Lower leg skin (tissue), 4 donors: Measurements from ENCODE around the gene DSC3. TPM values are rescaled to one million over a fixed set of nuclear protein-coding genes. Genes with fewer than 3 reads are reported as not detected.
"Not testable (repeated sequence)": the region's sequence is repeated elsewhere in the genome, so short reads cannot be mapped to it uniquely, and the experiment has no call there.

Experiments
- DNase-seq, 2 donors: peaks; one replicate each; pipeline ENCODE4 v3.0.0-alpha.2; 2019; ENCODE audit warnings: low spot score in 2 of 2
- H3K4me3 ChIP-seq: fragments of 200-600 bp; sonication (generic); 2 replicates; pipeline ENCODE4 v1.5.1; 2017; ENCODE audit warnings: mild to moderate bottlenecking, low read depth; ENCODE audit not compliant: poor library complexity, severe bottlenecking
- POLR2A ChIP-seq, 2 donors: fragments of 450-650 bp; IDR thresholded peaks; one replicate each; pipeline ENCODE4 v1.6.1; 2016 to 2017; ENCODE audit warnings: antibody characterized with exemption in 2 of 2, mild to moderate bottlenecking in 1 of 2, moderate library complexity in 1 of 2
- WGBS, 2 donors: methylation state at CpG; one replicate each; pipeline ENCODE4 v1.1.5; 2018; 5-methylcytosine and 5-hydroxymethylcytosine counted together
- intact Hi-C: fragments of 100-400 bp; cut with DNase I; formaldehyde crosslinking; loops from one replicate; pipeline ENCODE4 v1.15.0; 2023; ENCODE audit warnings: low total_unique reads
- total RNA-seq, 4 donors: library from RNA; depleted of rRNA; stranded (reverse); fragments of >200 nt; gene quantifications; one replicate each; pipeline ENCODE4 v1.1.0, GENCODE V29; 2016
- TF ChIP-seq, protein P1 (sequence below), 3 donors: fragments of 450-650 bp; IDR thresholded peaks; one replicate each; pipeline ENCODE4 v1.5.1; 2016; ENCODE audit warnings: antibody characterized with exemption in 3 of 3, mild to moderate bottlenecking in 3 of 3, moderate library complexity in 2 of 3

Gene DSC3
- total RNA-seq, 4 donors from 2014 or later = 661 to 1,000 (median 831) TPM

DNA sequence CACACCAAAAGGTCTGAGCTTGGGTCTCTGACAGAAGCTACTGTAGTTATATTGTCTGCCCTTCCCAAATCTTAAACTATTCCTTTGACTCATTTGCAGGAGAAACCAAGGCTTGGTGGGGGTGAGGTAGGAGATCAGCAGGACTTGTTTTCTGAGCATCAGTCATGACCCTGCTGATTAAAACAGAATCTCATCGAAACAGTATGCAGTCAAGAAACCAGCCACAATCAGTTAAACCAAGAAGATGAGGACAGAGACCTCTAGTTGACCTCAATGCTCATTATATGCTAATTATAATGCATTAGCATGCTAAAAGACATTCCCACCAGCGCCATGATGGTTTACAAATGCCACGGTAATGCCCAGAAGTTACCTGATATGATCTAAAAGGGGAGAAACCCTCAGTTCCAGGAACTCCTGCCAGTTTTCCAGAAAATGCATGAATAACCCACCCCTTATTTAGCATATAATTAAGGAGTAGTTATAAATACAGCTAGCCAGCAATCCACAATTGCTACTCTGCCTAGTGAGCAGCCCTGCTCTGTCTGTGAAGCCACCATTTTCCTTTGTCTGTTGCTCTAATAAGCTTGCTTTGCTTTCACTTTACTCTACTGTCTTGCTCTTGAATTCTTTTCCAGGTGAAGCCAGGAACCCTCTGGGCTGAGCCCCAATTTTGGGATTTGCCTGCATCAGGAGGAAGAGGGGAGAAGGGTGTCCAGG is 26.7 kb downstream of the DSC3 start:
- no peak overlapping the region for H3K4me3 ChIP-seq
- no peak for DNase-seq
- intact Hi-C loops = no loop called here
- 80 to 87% methylated on average over 3 of the region's 3 CpGs for whole genome bisulfite sequencing, 2 donors
- TF ChIP-seq, protein P1, sequence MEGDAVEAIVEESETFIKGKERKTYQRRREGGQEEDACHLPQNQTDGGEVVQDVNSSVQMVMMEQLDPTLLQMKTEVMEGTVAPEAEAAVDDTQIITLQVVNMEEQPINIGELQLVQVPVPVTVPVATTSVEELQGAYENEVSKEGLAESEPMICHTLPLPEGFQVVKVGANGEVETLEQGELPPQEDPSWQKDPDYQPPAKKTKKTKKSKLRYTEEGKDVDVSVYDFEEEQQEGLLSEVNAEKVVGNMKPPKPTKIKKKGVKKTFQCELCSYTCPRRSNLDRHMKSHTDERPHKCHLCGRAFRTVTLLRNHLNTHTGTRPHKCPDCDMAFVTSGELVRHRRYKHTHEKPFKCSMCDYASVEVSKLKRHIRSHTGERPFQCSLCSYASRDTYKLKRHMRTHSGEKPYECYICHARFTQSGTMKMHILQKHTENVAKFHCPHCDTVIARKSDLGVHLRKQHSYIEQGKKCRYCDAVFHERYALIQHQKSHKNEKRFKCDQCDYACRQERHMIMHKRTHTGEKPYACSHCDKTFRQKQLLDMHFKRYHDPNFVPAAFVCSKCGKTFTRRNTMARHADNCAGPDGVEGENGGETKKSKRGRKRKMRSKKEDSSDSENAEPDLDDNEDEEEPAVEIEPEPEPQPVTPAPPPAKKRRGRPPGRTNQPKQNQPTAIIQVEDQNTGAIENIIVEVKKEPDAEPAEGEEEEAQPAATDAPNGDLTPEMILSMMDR (IDR thresholded peaks at IDR 0.05) = no peak
- TF ChIP-seq POLR2A (IDR thresholded peaks at IDR 0.05) = no peak

DNA sequence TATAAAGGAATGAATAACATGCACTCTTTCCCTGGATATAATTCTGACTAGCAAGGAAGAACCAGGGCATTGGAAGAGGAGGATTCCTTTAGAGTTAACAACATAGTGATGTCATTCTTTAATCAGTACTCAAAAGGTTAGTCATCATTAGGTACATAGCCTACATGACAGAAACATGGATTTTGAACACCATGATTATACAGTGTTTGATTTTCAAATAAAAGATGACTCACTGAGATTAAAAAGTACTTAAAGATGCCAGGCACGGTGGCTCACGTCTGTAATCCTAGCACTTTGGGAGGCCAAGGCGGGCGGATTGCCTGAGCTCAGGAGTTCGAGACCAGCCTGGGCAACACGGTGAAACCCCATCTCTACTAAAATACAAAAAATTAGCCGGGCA is 31.1 kb downstream of the DSC3 start:
- WGBS, 2 donors = 68 to 84% methylated on average over 7 of the region's 7 CpGs
- intact Hi-C loops, DNase-seq, H3K4me3 ChIP-seq: not testable (repeated sequence)

DNA sequence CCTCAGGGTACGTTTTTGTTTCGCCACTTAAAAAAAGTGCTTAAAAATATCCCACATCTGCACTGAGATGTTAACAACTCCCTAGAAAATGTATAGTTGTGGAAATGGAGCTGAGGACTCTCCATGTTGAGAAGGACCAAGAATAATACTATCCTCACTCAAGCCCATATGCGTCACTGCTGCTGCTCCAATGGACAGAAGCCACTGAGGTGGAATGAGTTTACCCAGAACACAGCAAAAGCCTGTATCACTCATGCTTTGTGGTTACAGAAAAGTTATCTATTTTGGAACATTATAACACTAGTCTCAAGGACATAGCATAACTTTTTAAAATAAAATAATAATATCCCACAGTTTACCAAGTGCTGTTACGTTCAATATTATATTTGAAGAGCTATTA is 31.9 kb downstream of the DSC3 start:
- intact Hi-C loops = no loop called here
- WGBS, 2 donors = 86 to 92% methylated on average over 4 of the region's 4 CpGs
- DNase-seq = no peak
- TF ChIP-seq POLR2A (IDR thresholded peaks at IDR 0.05) = no peak
- TF ChIP-seq, protein P1 (IDR thresholded peaks at IDR 0.05) = no peak
- H3K4me3 ChIP-seq = no peak overlapping the region

DNA sequence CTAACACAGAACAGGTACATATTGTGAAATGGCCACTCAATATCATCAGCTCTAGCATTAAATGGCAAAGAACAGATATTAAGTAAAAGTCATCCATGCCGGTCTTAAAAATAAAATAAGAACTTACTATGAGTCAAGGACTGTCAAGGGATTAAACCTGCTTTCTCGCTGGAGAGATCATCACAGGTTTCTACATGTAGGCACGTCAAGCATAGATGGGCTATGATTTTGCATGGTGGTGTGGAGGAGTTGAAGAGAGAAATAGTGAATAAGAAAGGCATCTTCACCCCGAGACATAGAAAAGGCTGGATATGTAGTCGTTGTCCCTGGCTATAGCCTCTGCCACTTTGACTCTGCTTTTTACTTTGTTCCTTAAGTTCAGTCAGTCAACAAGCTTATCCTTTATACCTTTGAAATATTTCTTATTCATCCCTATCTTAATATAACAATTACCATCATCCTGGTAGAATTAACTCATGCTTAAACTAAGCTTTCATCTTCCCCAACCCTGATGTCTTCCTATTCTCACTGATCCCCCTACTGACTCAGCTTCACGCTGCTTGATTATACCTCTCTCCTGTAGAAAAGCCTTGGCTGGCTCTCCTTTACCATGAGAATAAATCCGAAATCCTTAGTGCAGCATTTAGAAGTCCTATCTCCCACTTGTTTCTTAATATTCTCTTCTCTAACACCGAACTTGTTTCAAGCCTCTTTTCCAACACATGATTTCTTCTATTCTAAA is 42.5 kb downstream of the DSC3 start:
- no peak for DNase-seq
- TF ChIP-seq, protein P1 (IDR thresholded peaks at IDR 0.05) = no peak
- no peak for TF ChIP-seq POLR2A (IDR thresholded peaks at IDR 0.05)
- H3K4me3 ChIP-seq = no peak overlapping the region
- WGBS, 2 donors = 74 to 81% methylated on average over 8 of the region's 8 CpGs
- intact Hi-C loops = no loop called here

DNA sequence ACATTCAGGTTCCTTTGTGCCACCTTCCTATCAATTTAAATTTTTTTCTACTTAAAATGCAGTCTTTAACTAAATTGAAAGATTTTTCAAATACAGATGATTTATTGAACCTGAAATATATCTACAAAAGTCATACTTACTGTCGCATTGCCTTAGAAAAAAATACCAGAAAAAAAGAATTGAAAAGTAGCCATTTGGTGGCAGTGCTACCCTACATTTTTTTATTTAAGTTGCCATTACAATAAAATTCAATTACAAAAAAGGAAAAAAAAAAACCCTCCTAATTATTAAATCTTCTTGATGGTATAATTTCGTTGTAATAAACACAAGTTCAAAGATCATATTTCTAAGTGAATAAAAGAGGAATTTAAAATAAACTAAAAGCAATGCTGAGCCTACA is 43.4 kb downstream of the DSC3 start:
- DNase-seq = no peak
- intact Hi-C loops = no loop called here
- no peak for TF ChIP-seq POLR2A (IDR thresholded peaks at IDR 0.05)
- TF ChIP-seq, protein P1 (IDR thresholded peaks at IDR 0.05) = no peak
- H3K4me3 ChIP-seq = no peak overlapping the region
- WGBS, 2 donors = 47 to 50% methylated on average over 2 of the region's 2 CpGs

DNA sequence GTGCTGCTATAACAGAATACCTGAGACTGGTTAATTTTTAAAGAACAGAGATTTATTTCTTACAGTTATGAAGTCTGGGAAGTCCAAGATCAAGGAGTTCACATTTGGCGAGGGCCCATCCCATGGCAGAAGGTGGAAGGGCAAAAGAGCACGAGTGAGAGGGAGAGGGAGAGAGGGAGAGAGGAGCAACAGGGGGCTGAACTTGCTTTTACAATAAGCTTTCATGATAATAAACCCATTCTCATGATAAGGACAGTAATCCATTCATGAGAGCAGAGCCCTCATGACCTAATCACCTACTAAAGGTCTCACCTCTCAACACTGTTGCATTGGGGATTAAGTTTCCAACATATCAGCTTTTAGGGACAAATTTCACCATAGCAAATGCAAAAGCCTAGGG is 45.3 kb downstream of the DSC3 start:
- DNase-seq = no peak
- TF ChIP-seq POLR2A (IDR thresholded peaks at IDR 0.05) = no peak
- TF ChIP-seq, protein P1 (IDR thresholded peaks at IDR 0.05) = no peak
- 59 to 66% methylated on average over 2 of the region's 2 CpGs for WGBS, 2 donors
- intact Hi-C loops = no loop called here
- no peak overlapping the region for H3K4me3 ChIP-seq
